ENCODE data around the gene MTA2.
"Not testable (repeated sequence)": the region's sequence is repeated elsewhere in the genome, so short reads cannot be mapped to it uniquely, and the experiment has no call there.

The MTA2 gene

DNA sequence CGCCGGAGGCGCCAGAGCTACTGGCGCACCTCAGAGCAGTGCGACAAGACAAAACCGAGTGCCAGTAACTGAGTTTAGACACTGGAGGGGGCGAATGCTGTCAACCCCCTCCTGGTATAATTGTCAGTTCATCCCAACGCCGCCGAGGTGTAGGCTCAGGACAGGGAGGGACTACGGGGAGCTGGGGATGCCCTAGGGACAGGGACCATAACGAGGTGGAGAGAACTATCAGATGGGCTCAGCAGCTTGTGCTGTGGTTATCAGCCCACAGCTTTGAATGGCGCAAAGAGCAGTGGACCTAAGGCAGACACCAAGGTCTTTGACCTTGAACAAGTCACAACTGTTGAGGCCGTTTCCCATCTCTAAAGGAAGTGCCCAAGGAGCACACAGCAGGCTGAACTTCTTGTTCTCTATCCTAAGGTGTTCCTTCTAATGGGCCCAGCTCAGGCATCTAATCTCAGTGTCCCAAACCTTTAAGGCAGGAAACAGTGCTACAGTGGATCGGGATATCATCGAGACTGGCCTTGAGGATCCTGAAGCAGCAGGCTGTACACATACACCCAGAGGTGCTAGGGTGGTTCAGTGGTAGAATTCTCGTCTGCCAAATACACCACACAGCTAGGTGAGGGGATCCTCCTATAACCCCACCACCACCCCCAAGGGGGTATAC is 9.4 kb downstream of the MTA2 start:
- no peak for DNase-seq

- peak; percentile 98 for DNase-seq
Observed at GRCh38 chr11:62591448-62592145, 10.1 kb downstream of the MTA2 start, which contains the start of gene TUT1. Gene TUT1 (minus strand): TSS chr11:62591523. CDS start chr11:62591485, 38 bp downstream.

GRCh38 chr11:62588966-62589637 is 12.6 kb downstream of the MTA2 start:
- DNase-seq: peak; percentile 48

DNA sequence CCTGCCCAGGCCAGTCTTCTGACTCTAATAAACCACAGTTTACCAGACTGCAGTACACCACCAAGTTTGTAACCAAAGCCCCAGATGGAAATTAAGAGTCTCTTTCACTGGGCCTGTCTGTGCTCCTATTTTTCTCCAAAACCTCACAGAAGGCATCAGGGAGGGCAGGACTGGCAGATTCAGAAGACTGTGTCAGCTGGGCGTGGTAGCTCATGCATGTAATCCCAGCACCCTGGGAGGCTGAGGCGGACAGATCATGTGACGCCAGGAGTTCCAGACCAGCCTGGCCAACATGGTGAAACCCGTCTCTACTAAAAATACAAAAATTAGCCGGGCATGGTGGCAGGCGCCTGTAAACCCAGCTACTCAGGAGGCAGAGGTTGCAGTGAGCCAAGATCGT is 16.3 kb downstream of the MTA2 start:
- not testable (repeated sequence) for DNase-seq

GRCh38 chr11:62581735-62582134 is 19.9 kb downstream of the MTA2 start:
- DNase-seq: not testable (repeated sequence)

DNA sequence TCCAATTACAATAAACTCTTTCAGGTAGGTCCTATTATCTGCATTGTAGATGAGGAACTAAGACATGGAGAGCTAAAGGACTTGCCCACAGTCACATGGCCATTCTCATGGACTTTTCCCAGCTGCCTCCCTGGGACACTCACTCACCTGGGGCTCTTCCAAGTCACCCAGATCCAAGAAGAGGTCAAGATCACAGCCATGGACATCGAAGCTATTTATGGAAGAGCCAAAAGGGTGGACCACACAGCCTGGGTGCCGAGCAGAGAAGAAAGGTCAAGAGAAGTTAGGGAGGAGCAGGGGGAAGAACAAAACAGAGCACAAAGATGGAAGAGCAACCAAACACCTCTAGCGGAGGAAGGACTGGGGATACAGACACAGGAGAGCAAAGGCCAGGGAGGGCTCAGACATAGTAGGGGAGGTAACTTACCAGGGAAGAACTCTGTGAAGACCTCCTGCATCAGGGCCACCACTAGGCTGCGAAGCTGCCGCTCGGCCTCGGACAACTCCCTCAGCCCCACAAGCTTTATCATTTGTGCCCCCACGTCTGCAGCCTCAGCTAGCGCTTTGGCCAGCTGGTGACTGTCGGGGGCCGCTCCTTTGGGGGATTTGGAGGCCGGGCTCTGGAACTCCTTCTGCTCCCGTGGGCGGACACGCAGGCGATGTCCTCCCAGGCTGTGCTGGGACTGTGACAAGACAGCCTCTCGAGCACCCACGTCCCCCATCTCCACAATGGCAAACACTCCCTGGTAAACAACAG is 20.5 kb downstream of the MTA2 start:
- DNase-seq: no peak

- DNase-seq: no peak
Observed at GRCh38 chr11:62579252-62579651, 22.4 kb downstream of the MTA2 start.

DNA sequence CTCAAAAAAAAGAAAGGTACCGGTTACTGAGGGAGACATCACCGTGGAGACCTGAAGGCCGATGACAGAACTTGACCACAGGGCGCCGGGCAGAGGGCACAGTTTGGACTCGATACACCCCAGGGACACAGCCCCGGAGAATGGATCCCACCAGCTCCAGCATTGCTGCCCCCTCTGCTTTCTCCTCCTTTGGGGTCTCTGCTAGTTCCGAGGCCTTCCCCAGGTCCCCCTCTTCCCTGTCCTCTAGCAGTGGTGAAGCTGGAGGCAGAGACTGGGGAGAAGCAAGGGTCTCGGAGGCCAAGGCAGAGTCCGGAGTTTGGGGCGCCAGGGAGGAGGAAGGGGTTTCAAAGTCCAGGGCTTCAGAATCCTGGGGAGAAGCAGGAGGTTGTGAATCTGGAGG is 23.1 kb downstream of the MTA2 start:
- no peak for DNase-seq

DNA sequence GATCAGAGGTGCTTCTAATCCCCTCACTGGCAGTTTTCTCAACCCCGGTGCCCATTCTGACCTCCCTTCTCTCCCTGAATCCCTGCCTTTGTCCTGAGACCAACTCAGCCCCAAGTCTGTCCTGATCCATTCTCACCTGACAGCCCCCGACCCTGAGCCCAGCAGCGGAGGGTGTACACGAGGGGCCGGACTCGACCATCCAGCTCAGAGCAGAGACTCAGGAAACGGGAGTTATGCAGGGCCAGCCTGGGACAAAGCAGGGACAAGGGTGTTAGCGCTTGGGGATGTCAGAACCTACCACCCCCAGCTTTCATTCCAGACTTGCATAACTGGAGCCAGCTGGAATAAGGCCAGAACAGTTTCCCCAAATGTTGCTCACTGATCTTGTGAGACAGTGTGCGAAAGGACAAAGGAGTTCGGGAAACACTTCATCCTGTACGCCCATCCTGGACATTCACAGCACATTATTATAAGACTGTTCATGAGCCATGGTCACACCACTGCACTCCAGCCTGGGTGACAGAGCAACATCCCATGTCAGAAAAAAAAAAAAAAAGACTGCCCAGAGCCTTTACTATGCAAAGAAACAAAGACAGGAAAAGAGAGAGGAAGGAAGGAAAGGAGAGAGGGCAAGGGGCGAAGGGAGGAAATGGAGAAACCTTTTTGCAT is 24.5 kb downstream of the MTA2 start:
- no peak for DNase-seq

DNA sequence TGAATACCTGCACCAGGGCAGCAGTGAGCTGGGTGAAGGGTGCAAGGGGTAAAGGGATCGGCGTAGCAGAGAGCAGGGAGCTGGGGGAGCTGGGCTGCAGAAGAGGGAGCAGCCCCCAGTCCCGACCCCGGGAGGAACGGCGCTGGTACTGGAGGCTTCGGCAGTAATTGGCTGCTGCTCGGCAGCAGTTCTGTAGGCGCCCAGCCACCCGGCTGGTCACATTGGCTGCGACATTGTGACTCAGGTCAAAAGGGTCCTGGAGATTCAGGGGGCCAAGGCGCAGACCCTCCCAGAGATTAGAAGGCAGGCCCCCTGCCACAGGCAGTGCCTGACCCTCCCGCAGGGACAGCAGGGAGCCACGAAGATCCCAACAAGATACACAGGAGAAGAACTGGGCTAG is 25.8 kb downstream of the MTA2 start:
- no peak for DNase-seq

DNA sequence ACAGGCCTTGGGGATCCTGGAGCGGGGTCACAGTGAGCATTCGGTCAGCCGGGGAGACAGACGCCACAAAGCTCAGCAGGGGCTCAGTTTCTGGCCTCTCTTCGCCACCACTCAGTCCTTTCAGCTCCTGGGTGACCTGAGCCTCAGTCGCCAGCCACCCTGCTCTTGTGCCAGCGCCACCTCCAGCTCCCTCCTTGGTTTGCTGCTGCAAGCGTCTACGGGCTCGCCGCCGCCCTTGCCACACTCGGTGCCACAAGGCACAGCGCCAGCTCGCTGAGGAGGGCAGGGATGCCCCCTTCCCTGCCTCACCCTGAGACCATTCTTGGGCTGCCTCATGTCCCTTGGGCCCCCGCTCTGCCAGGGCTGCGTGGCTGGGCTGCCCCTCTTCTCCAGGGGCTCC is 26.5 kb downstream of the MTA2 start:
- DNase-seq: no peak

DNA sequence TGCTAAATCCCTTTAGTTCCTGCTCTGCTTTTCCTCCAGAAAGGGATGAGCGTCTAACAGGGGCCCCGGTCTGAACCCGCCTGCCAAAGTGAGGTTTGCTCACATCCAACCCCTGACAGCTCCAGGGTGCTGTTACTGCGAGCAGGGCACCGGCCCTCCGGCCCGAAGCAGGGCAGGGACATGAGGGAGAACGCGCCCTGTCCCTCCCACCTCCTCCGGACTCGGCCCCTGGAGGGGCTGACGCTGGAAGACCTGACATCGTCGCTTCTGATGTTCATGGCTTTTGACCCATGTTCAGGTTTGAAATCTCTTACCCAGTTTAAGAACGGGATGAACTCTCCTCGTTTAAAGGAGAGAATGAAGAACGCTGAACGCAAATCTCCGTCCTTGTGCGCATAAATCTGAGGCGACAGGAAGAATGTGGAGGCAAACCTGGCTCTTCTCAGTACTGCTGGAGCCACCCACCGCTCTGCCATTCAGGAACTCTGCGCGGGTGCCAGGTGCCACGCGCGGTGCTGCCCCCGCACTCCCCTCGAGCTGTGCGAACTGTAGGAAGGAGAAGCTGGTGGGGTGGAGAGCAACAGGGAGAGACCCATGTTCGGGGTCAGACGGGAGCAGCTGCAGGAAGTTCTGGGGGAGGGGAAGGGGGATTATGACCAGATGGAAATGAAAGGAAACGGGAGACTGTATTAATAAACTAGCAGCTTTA is 27.1 kb downstream of the MTA2 start:
- peak; percentile 40 for DNase-seq

DNA sequence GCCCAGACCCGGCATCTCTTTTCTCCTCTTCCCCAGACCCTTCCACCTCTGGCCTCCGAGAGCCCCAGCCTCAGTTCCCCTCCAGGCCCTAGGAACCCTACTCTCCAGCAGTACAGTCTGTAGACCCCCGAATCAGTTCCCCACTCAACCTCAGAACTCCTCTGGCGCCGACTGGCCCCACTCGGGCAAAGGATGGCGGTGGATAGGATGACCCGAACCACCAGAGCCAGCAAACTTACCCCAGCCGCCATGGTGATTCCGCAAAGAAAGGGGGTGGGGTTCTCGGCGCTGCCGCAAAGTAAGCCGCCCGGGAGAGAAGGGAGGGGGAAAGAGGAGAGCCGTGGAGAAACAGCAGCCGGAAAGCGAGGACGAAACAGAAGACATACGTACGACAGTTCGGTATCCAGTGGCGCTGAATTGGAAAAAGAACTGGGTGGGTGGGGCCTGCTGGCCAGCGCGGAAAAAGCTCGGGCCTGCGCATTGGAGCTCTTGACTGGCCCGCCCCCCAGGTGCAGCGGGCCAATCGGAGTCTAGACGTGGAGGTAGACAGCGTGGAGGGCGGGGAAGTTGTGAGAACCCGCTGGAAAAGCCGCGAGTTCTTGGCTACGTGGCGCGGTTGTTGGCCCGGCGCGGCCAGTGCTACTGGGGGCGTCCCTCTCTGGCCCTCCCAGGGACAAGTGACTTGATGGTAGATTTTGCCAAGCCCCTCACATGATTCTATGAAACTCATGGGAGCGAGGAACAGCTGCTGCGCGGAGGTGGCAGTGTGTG is 27.9 kb downstream of the MTA2 start, which contains the start of gene EEF1G:
Gene EEF1G, minus strand, starts transcription at position 300 of the 771 bp plus-strand sequence. Its CDS starts 49 bp downstream, at position 251.
- peak; percentile 99 for DNase-seq

DNA sequence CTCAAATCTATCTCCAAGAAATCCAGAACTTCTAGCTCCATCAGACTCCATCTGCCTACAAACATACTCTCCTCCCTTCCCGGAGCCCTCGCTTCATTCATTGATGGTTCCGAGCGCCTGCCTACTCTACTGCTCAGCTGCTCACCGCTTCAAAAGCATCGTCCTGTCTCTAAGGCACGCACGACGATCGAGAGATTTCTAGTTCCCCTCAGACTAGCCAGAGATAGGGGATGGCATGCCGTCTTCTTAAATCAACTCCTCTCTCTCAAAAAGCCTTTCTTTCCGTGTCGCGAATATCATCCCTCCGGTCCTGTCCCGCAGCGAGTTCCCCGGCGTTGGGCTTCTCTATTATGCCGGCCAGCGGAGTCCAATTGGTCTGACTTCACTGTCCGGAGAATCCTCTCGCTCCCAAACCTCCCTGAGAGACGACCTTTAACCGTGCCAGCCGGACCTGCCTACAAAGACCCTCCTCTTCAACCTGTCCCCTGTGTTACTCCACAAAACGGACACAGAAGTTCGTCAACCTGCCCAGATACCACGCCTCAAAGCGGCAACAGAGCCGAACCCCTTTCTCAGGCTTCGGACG is 28.6 kb downstream of the MTA2 start:
- DNase-seq: peak; percentile 41

DNA sequence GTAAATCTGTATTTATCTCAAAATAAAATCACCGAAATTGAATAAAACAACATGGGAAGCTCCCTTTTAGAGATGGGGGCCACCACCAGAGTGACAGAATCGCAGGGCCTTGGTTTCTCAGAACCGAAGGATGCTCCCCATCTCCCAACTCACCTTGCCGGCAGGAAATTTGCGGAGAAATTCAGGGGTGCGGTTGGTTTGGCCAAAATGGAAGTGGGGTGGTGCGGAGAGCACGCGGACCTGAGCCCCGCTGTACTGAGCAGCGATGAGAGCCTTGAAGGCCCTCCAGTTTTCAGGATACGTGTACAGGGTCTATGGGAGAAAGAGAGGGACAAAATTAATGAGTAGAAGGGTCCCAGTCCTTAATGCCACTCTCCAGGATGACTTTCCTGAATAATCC is 29.2 kb downstream of the MTA2 start:
- no peak for DNase-seq

DNA sequence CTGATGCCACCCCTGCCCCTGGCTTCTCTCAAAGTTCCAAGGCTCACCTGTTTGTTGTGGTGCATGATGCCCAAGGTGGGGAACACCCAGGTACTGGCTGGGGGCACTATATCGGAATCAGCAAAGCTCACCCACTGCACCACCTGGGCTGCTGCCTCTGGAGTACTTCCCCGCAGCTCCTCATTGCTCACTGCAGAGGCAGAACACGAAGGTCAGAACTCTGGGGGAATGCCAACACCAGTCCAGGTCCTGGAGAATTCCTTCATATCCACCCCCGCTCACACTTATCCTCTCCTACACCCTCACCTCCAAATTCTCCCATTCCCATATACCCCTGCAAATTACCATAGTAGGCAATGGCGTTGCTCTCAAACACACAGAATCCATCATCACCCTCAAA is 30.2 kb downstream of the MTA2 start:
- not testable (repeated sequence) for DNase-seq

DNA sequence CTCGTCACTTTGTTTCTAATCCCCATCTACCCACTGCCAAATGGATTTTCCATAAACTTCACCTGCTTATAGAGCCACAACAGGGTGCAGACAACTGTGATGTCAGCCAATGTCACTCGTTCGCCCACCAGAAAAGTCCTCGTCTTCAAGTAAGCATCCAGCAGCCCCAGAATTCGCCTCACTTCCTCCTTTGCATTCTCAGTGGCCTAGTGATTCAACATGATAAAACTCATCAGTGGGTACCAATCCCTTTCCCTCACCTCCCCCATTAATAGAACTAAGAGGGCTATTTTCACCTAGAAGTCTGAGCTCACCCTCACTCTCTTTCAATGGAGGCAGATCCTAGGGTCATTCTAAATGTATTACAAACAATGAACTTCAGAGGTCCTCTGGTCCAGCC is 30.8 kb downstream of the MTA2 start:
- DNase-seq: not testable (repeated sequence)

- no peak for DNase-seq
Observed at GRCh38 chr11:62569611-62570010, 32.1 kb downstream of the MTA2 start.

DNA sequence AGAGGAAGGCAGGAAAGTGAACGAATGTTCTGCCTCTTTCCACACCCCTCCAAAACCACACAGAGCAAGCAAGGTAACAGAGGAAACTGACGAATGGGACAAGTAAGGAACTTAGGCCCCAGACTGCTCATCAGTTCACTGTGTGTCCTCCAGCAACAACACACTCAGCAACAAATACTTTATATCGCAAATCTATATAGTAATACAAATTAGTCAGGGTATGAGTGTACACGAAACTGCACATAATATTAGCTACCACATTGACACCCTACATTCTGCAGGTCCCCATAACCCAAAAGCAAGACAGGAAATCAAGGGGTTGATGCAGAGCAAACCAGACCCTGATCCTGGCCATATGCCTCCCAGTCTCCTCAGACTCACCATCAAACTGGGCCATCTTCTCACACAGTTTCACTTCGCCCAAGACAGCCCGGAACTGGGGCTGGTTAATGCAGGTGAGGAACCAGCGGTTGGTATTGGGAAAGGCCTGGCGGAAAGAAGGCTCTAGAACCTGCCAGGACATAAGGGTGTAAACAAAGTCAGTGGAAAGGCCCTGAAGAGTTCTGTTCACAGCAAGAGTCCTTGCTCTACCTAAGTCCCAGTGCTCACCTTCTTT is 34.5 kb downstream of the MTA2 start:
- no peak for DNase-seq

- no peak for DNase-seq
Observed at GRCh38 chr11:62566247-62566646, 35.4 kb downstream of the MTA2 start.
